GM21528 (cell line): ENCODE data around the gene CRBN.

Experiments used
- ATAC-seq: cut with Tn5 transposase; IDR thresholded peaks from one replicate; pipeline ENCODE4 v1.9.1; 2021; ENCODE audit warnings: mild to moderate bottlenecking, moderate library complexity; ENCODE audit not compliant: unreplicated experiment, low FRiP score

CRBN gene

DNA sequence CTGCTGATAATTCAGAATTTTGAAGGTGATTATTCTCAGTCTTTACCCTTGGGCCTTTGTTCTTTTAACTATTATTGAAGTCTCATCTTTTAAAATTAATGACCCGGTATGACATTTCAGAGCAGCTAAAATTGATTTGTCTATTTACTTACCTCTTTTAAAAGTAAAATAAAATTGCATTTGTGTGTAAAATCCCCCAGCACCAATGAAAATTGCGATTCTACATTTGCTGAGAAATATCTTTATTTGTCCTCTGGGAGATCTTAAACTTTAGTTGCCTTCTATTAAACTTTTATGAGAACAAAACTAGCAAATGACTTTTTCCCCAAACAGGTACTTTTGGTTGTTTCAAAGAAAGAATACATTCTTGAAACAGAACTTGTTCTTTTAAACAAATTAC, 61.8 kb downstream of the CRBN start:
- ATAC-seq: no peak

DNA sequence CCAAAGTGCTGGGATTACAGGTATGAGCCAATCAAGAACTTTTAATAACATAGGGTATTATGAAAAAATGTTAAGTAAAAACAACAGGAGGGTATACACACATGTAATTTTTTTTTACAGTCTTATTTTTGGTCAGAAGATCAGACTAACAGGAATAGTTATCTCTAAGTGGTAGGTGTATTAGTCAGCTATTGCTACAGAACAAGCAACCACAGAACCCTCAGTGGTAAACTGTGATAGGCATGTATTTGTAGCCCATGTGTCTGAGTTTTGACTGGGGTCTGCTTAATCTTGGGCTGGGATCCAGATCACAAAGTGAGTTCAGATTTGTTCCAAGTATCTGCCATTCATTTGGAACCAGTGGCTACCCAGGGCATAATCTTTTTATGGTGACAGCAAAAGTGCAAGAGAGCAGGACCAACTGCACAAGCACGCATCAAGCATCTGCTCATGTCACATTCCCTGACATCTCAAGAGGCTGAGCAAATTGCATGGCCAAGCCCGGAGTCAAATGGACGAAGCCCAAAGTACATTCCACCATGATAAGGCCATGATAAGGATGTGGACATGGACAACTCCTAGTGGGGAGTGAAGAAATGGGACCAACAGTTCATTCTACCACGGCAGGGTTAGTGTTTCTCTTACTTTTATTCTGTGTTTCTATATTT, 66.3 kb downstream of the CRBN start:
- no peak for ATAC-seq

DNA sequence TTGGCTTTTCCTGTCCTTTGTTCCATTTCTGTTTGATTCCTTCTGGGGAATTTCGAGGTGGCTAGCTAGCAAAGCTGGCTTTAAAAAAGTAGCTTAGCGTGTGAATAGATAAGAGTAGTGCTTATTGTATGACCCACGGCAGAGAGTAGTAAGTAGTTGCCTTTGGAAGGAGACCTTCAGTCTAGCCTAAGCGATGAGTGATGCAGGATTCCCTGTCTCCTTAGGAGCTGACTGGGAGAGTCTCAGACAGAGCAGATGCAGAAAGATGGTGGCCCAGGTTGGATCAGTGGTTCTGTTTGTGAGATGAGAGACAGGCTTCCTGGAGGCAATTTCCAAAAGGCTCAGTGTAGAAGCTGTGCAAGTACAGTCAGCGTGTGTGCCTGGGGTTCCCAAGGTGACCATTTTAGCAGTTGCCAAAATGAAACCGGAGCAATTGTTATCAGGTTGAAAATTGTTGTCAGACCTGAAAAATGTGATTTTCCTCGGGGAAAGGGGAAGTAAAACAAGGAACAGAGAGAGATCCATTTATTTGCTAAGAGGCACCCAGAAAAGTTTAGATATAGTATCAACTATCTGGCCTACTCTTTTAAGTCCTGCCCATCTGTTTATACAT, 68.6 kb downstream of the CRBN start:
- ATAC-seq: peak; percentile 44

DNA sequence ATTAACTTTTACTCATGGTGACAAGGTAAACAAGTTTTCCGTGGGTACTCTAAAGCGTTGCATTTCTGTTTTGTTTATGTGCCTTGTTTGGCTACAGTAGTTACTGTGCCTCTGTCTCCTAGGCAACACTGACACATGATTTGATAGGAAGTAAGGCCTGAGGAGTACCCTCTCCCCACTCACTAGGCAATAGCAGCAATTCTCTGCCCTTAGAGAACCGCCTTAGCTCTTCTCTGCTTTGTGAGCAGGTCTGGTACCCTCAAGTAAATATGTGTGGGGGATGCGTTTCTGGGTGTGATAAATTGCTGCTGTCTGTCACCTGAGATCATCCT, 69.2 kb downstream of the CRBN start, which contains the start of gene IL5RA:
TSS of gene IL5RA (minus strand) at position 76 of the 332 bp plus-strand sequence. CDS start 5,390 bp downstream, outside the sequence.
- peak; percentile 54 for ATAC-seq

DNA sequence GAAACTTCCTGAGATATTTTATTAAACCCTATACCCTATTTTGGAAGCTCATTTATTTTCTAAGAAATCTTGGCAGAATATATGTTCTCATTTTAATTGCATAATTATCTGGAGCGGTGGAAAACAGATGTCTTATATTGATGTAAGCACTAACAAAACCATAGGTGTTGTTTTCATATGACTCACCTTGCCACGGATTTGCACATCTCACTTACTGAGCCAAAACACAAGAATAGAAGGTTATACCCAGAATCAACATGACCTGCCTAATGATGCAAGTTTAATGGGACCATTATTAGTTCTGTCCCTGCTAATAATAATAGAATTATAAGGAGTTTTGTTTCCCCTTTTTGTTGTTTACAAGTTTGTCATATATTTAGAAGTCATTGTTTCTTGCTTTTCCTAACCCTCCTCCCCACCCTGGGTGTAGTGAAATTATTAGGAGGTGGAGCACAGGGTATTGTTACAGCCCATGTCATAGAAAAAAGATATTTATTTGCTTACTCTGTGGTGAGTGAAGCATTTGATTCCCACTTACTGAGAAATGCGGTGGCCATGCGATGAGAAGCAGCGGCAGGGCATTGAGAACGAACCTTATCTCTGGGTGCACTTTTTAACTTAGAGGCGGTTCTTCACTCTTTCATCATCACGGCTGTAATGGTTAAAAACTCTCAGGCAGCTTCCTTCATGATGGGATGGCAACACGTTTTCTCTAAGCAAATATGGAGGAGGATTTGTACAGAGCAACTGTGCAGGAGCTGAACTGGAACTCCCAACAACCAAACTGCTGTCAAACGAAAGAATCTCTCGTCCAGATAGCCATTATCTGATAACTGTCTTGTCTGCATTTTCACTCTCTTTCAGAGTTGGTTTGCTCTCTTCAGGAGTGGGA, 69.8 kb downstream of the CRBN start:
- ATAC-seq: peak; percentile 84

DNA sequence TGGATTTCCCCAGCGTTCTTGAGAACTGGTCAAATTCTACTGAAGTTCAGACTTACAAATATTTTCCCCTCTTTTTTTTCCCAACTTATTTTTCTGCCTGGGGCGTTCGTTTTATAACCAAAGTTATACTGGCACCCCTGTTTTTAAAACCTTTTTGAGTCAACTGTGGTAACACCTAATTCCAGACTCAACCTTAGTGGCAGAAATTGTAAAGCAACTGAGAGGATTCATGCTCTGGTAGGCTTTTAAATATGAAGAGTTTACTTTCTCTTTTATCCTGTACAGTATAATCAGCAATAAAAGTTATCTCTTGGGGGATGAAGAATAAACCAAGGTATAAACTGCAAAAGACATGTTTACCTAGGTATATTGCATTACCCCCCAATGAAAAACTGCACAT, 71.6 kb downstream of the CRBN start:
- ATAC-seq: no peak

DNA sequence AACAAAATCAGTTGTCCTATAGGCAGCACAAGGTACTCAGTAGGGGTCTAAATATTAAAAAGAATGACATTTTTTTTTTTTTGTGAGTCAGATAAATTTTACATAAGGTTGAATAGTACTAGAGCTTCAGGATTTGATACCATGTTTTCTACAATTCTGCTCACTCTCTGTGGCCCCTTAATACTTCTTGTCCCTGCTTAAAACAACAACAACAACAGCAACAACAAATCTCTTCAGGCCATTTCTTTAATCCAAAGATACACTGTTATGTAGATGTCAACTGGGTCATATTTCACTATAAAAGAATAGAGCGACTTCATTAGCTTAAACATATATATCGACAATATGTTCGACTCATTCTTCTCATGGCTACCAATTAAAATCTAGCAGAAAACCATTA, 72.3 kb downstream of the CRBN start:
- no peak for ATAC-seq

DNA sequence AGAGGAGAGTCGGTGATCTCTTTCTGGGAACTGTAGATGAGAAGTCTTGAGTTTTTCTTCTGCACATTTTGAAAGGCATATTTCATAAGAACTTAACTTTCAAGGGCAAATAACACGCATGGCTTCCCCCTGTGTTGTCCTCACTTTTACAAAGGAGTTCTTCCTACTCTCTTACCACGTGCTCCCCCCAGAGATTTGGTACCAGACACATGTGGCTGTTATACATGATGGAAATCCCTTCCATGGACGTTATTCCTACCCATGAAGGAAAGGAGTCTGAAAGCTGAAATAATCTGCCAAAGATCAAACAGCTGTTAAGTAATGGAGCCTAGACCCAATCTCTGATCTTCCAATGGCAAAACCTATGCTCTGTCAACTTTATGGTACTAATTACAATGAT, 73.7 kb downstream of the CRBN start:
- no peak for ATAC-seq

DNA sequence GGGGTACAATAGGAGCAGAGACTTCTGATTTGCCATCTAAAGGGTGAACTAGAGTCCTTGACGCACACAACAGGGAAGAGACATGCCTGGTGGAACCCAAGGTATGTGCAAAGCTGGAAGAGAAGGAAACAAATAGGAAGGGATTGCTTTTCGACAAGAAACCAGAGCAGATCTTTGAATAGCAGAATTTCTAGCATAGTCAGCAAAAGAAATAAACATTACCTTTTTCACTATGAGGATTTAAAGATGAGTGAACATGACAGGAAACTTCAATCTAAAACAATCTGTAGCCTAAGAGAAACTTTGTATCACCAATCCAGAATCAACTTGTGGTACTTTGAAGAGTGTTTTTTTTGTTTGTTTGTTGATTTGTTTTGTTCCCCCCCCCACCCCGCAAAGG, 74.2 kb downstream of the CRBN start:
- ATAC-seq: no peak

DNA sequence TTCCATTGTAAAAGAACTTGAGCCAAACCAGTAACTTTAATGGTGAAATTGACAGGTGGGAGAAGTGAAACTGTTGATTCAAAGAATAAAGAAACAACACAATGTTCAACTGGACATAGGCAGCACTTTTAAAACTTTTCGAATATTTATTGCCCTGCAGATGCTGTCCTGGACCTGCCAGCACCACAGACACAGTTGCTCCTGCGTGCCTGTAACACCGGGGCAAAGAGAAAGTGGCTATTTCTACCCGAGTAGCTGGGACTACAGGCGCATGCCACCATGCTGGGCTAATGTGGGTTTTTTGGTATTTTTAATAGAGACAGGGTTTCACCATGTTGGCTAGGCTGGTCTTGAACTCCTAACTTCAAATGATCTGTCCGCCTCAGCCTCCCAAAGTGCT, 76.7 kb downstream of the CRBN start:
- ATAC-seq: no peak

DNA sequence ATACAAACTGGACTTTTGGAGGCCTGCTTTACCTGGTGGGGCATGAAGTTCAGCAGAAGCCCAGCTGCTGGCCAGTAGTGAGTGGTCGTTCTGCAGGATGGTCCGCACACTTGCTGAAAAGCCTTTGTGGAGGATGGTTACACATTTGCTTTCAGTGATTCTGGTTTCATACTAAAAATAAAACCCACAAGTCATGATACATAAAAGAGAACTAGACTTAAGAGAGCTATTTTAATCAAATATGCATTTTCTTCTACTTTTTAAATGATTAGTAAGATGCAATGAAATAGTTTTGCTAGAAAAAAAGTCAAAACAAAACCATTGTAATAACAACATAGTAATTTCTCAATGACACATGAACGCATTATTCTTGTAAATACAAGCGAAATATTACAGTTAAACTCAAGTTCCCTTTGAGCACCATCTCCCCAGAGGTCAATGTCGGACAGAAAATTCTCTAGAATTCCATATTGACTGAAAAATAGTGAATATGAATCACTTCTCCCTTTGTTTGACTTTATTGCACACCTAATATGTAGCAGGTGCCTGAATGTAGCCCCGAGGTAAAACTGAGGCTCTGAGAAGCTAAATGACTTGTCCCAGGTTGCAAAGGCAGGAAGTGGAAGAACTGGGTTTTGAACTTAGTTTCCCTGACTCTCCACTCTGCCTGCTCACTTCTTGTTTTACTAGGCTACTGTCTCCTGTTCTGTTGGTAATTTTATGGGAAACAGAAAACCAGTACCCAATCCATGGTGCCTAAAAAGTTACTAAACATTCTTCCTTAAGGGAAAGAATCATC, 77.6 kb downstream of the CRBN start:
- ATAC-seq: peak; percentile 70
